HG03066 (cell line): ENCODE data around the gene CENPP.
"Not testable (repeated sequence)": the region's sequence is repeated elsewhere in the genome, so short reads cannot be mapped to it uniquely, and the experiment has no call there.

ENCODE experiments used
- ATAC-seq: cut with Tn5 transposase; IDR thresholded peaks from one replicate; pipeline ENCODE4 v1.9.1; 2021; ENCODE audit warnings: low read depth; ENCODE audit not compliant: unreplicated experiment

The CENPP gene

DNA sequence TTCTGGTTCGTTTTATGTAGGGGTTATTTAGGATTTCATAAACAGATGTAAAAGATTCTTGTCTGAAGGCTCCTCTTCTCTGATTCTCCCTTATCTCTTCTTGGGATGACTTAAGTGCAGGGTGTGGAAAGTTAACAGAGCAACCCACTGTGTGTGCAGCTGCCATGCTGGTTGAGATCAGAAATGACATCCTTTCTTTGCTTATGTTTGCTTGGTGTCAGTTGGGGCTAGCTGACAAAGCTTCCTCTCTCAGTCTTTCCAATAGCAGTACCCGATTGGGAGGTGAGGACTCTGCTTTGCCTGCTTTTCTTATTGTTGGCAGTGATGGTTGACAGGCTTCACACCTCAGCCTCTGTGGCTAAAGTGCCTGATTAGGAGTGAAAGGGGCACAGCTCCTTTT, 52.1 kb downstream of the CENPP start:
- ATAC-seq, result no peak

- no peak for ATAC-seq
Measured at GRCh38 chr9:92378865-92379560, 53.3 kb downstream of the CENPP start.

- ATAC-seq, result no peak
Measured at GRCh38 chr9:92380603-92381002, 54.9 kb downstream of the CENPP start.

DNA sequence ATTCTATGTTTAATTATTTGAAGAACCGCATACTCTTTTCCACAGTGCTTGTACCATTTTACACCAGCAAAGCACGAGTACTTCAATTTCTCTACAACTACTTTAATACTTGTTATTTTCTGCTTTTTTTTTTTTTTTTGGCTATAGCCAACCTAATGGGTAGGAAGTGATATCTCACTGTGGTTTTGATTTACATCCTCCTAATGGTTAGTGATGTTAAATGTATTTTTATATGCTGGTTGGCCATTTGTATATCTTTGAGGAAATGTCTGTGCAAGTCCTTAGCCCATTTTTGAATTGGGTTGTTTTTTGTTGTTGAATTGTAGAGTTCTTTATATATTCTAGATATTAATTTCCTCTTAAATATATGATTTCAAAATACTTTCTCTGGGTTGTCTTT, 56.0 kb downstream of the CENPP start:
- ATAC-seq, result no peak

- ATAC-seq, result no peak
Measured at GRCh38 chr9:92384375-92384774, 58.6 kb downstream of the CENPP start.

DNA sequence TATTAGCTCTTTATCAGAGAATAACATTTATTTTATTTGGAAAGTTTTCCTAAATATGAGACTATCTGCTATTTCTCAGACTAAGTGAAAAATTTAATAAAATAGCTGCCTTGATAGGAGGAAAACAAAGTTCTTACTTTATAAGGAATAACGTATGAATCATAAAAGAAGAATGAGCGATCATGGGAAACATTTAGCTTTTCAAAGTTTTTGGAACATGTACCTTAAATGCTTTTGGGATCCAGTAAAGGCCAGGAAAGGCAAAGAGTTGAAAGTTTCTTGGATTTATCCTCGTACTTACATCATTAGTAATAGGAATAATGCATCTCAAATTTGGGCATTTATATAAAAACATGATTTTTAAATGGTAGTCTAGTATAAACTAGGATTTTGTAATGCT, 59.2 kb downstream of the CENPP start:
- ATAC-seq, result no peak

DNA sequence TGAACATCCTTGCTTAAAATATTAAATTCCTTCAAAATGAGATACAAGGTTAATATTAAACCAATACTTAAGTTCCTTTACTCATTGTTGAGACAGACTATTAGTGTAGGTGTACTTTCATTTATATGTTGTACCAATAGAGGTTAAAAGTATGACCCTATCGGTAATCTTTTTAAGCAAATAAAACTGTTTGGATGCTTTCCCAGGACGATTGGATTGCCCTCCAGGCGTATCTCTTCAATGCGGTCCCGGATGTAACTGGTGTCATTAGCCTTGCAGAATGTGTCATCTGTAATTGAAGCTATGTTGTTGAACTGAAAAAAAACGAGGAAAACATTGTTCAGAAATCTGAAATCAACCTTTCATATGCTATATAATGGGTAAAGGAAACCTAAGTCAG, 59.7 kb downstream of the CENPP start:
- no peak for ATAC-seq

GRCh38 chr9:92385953-92386352, 60.2 kb downstream of the CENPP start:
- ATAC-seq, result no peak

DNA sequence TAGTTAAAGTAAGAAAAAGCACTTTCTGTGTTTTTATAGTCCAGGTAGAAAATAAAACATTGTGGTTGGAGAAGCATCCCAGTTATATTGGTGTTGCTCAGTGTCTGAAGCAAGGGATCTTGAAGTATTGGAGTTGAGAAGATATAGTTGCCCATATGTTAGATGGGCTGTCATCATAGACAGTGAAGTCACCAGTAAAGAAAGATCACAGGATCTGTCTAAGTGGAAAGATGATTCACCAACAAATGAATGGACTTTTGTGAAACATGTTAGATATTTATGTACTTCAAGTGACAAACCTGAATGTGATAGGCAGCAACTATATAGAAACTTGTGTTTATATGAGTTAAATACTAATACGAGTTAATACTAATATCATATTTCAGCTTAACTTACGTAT, 66.9 kb downstream of the CENPP start:
- no peak for ATAC-seq

DNA sequence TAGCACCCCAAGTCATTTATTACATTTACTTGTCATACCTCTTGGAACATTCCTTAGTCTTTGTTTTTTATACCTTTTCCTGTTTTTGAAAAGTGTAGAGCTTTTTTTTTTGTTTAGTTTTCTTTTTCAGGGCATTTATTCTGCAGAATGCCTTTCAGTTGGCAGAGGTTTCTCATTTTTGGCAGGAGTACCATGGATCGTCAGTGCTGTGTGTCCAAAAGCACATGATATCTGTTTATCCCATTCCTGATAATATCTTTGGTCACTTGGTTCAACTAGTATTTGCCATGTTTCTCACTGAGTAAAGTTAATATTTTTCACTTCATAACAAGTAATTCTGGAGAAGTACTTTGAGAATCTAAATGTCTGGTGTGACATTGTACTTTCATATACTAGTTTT, 67.9 kb downstream of the CENPP start:
- no peak for ATAC-seq

GRCh38 chr9:92395617-92396016, 69.9 kb downstream of the CENPP start:
- no peak for ATAC-seq

DNA sequence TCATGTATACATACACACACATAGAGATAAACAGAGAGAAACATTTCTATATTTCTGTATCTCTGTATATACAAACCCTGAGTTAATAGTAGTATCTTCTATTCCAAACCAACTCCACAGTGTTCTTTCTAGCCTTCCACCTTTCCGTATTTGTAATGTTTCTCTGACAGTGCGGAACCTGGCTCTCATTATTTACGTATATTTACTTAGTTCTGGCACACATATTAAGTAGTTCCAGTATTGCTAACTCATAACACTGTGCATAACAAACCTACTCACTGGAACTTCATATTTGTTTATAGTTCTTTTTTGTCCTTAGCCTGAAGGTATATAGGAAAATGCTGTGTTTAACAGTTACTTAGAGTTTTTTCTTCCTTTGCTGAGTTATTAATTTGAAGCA, 72.1 kb downstream of the CENPP start:
- no peak for ATAC-seq

- no peak for ATAC-seq
Measured at GRCh38 chr9:92402360-92402759, 76.6 kb downstream of the CENPP start.

GRCh38 chr9:92402826-92403745, 77.3 kb downstream of the CENPP start:
- ATAC-seq, result no peak

DNA sequence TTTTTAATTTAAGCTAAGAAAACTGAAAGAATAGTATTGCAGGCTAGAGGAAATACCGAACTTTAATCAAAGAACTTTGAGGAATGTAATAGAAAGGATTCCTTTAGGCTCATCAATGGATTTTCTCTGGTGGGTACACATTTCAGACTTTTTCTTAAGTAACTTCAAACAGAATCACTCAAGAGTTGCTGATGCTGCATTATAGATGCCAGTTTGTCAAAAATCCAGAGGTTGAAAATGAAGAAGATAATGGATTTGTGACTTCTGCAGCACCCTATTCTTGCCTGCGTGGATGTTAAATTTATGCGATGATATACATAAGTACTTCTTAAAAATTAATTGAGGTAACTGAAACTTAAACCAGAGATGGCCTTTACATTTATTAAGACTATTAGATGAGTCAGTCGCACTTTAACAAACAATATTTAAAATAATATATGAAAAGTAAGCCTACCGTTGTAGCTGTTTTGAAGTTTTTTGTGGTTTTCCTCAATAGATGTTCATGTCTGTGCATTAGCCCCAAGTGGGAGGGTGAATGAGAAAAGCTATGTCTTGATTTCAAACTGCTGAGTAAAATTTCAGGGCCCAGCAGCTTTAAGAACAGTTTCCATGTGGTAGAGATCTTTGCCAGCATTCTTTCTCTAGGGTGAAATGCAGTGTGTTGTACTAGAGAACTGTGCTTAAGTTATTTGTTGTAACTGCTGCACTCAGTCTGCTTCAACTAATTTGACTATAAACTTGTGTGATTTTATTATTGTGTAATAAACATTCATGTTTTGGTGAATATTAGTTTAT, 78.5 kb downstream of the CENPP start, which contains the start of gene OGN:
OGN (minus strand) TSS at position 537 of the 795 bp plus-strand sequence. CDS start 1,171 bp downstream, outside the sequence.
- no peak for ATAC-seq

DNA sequence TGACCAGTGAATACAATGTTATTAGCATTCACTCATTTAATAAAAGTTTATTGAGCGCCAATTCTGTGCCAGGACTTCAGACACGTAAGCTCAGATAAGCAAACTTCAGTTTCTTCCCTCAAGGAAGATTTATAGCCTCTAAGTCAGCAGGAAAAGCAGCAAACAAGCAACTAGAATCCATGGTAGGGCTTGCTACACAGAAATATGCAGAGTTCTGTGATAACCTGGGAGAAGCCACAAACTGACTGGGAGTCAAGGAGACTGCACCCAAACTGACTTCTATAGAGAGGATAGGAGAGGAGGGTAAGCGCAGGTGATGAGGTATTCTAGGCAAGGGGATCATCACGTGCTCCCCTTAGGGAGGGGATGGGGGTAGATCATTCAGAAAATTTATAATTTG, 80.1 kb downstream of the CENPP start:
- ATAC-seq, result no peak

- ATAC-seq, result peak; percentile 63
Measured at GRCh38 chr9:92406477-92406876, 80.7 kb downstream of the CENPP start.

GRCh38 chr9:92407818-92408217, 82.1 kb downstream of the CENPP start:
- no peak for ATAC-seq

DNA sequence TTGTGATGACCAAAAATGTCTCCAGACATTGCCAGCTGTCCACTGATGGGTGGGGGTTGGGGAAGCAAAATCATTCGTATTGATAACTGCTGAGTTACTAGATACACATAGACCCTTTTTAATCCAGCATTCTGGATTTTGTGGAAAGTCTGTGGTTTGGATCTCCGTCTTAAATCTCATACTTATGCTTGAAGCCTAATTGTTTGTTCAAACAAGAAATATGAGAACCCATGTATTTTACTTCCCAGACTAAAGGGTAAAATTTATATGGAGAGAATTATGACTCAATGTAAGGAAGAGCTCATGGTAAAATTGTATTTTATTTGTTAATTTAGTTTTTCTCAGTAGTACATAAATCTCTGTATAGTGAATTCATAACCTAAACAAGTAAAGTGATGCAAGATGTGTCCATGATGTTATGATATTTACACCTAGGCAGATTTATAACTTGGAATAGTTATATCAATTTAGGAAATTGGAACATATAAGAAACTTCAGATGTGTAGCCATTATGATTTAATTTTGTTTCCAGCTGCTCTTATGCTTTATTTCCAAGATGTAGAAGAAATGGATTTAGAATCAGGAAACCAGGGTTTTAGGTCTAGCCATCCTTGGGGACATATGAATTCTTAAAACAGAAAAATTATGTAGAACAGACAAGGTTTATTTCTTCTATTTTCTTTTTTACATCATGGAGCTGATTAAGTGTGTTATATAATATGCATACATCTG, 83.2 kb downstream of the CENPP start:
- no peak for ATAC-seq

DNA sequence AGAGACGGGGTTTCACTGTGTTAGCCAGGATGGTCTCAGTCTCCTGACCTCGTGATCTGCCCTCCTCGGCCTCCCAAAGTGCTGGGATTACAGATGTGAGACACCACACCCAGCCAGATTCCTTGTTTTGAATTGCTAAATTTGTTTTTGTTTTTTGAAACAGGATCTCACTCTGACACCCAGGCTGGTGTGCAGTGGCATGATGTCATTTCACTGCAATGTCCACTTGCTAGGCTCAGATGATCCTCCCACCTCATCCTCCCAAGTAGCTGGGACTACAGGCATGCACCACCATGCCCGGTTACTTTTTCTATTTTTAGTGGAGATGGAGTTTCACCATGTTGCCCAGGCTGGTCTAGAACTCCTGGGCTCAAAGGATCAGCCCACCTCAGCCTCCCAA, 85.4 kb downstream of the CENPP start:
- not testable (repeated sequence) for ATAC-seq
